Neural cell (in vitro differentiated cells): ENCODE measurements around the gene EPB41L2. TPM values are rescaled to one million over a fixed set of nuclear protein-coding genes. Genes with fewer than 3 reads are reported as not detected.

Experiments used
- H2AFZ ChIP-seq: fragments of 200-600, 300-800 bp; sonication (generic), shearing (Covaris generic); 2 replicates; pipeline ENCODE4 v1.6.0; 2014; ENCODE audit warnings: low read depth, mild to moderate bottlenecking, antibody characterized with exemption, low read length, moderate library complexity
- H3F3A ChIP-seq: fragments of 200-600 bp; shearing (Covaris generic); 2 replicates; pipeline ENCODE4 v1.6.1; 2016; ENCODE audit warnings: mild to moderate bottlenecking, moderate library complexity, mixed read lengths, antibody characterized with exemption, low read length; ENCODE audit not compliant: insufficient read depth, poor library complexity, severe bottlenecking
- H3K27ac ChIP-seq: fragments of 200-600, 300-800 bp; sonication (generic), shearing (Covaris generic); 2 replicates; pipeline ENCODE4 v1.5.1; 2014; ENCODE audit warnings: mild to moderate bottlenecking, low read length, moderate library complexity
- H3K27me3 ChIP-seq: fragments of 300-800, 200-600 bp; sonication (generic), shearing (Covaris generic); 2 replicates; pipeline ENCODE4 v1.6.0; 2014; ENCODE audit warnings: mild to moderate bottlenecking, low read depth, low read length, moderate library complexity; ENCODE audit not compliant: insufficient read depth
- H3K36me3 ChIP-seq: fragments of 300-800, 200-600 bp; sonication (generic), shearing (Covaris generic); 2 replicates; pipeline ENCODE4 v1.5.1; 2014; ENCODE audit warnings: mild to moderate bottlenecking, antibody characterized with exemption, low read length, moderate library complexity; ENCODE audit not compliant: insufficient read depth
- H3K4me2 ChIP-seq: fragments of 300-800, 200-600 bp; sonication (generic), shearing (Covaris generic); 2 replicates; pipeline ENCODE4 v1.6.0; 2014; ENCODE audit warnings: mild to moderate bottlenecking, low read length
- H3K4me3 ChIP-seq: fragments of 300-800, 200-600 bp; sonication (generic), shearing (Covaris generic); 2 replicates; pipeline ENCODE4 v1.5.1; 2014; ENCODE audit warnings: mild to moderate bottlenecking, low read length, moderate library complexity
- H3K79me2 ChIP-seq: fragments of 200-600 bp; shearing (Covaris generic); replicated peaks from 2 replicates; pipeline ENCODE4 v1.6.0; 2014; ENCODE audit warnings: mild to moderate bottlenecking, low read length, moderate library complexity; ENCODE audit not compliant: insufficient read depth
- H3K9ac ChIP-seq: fragments of 300-800, 200-600 bp; sonication (generic), shearing (Covaris generic); 2 replicates; pipeline ENCODE4 v1.6.1; 2016; ENCODE audit warnings: mild to moderate bottlenecking, low read length, mixed read lengths
- H3K9me2 ChIP-seq: fragments of 200-600 bp; shearing (Covaris generic); 2 replicates; pipeline ENCODE4 v1.6.1; 2016; ENCODE audit warnings: mild to moderate bottlenecking, low read length, mixed read lengths; ENCODE audit not compliant: insufficient read depth
- H3K9me3 ChIP-seq: fragments of 200-600, 300-800 bp; sonication (generic), shearing (Covaris generic); 2 replicates; pipeline ENCODE4 v1.6.1; 2016; ENCODE audit warnings: mild to moderate bottlenecking, mixed run types, low read length, moderate library complexity, mixed read lengths
- H4K20me1 ChIP-seq: fragments of 200-600 bp; shearing (Covaris generic); 2 replicates; pipeline ENCODE4 v1.6.1; 2016; ENCODE audit warnings: mild to moderate bottlenecking, mixed run types; ENCODE audit not compliant: insufficient read depth
- CTCF ChIP-seq: fragments of 450-650 bp; IDR thresholded peaks from 2 replicates; pipeline ENCODE4 v1.5.1; 2014; ENCODE audit warnings: antibody characterized with exemption, mild to moderate bottlenecking, moderate library complexity; ENCODE audit not compliant: poor library complexity, severe bottlenecking
- EP300 ChIP-seq: fragments of 450-650 bp; conservative IDR thresholded peaks from 2 replicates; pipeline ENCODE4 v1.6.1; 2014; ENCODE audit warnings: antibody characterized with exemption, mild to moderate bottlenecking, moderate library complexity; ENCODE audit not compliant: poor library complexity, severe bottlenecking
- EZH2 ChIP-seq: fragments of 200-600, 300-800 bp; shearing (Covaris generic), sonication (generic); IDR thresholded peaks from 2 replicates; pipeline ENCODE4 v1.6.1; 2014; ENCODE audit warnings: antibody characterized with exemption, low read length, borderline replicate concordance, mild to moderate bottlenecking; ENCODE audit not compliant: insufficient read depth, poor library complexity, severe bottlenecking
- MXI1 ChIP-seq: fragments of 450-650 bp; conservative IDR thresholded peaks from 2 replicates; pipeline ENCODE4 v1.6.1; 2014; ENCODE audit warnings: antibody characterized with exemption, mild to moderate bottlenecking; ENCODE audit not compliant: poor library complexity, severe bottlenecking
- POLR2AphosphoS5 ChIP-seq: IDR thresholded peaks from 2 replicates; pipeline ENCODE4 v1.6.1; 2012
- RAD21 ChIP-seq: fragments of 450-650 bp; conservative IDR thresholded peaks from 2 replicates; pipeline ENCODE4 v1.6.1; 2014; ENCODE audit warnings: antibody characterized with exemption, mild to moderate bottlenecking, moderate library complexity
- REST ChIP-seq: IDR thresholded peaks from 2 replicates; pipeline ENCODE4 v1.6.1; 2012; ENCODE audit warnings: borderline replicate concordance
- SMC3 ChIP-seq: fragments of 450-650 bp; conservative IDR thresholded peaks from 2 replicates; pipeline ENCODE4 v1.6.1; 2014; ENCODE audit warnings: antibody characterized with exemption, mild to moderate bottlenecking, moderate library complexity; ENCODE audit not compliant: poor library complexity
- TAF1 ChIP-seq: IDR thresholded peaks from 2 replicates; pipeline ENCODE4 v1.6.1; 2012; ENCODE audit warnings: low read depth
- polyA plus RNA-seq: library from polyadenylated mRNA; depleted of rRNA; stranded (reverse); fragments of >200 nt; gene quantifications from 2 replicates; pipeline ENCODE4 v1.2.3, GENCODE V29; 2014

Gene EPB41L2
- polyA plus RNA-seq, 1 donor from 2014 or later, result 13.5 TPM

- Histone ChIP-seq H3K9me2 (no peaks in the 10 kb centered on the region), H3K27me3 (no peaks in the 10 kb centered on the region), H3K36me3 (no peaks in the 10 kb centered on the region), H2AFZ (no peak overlapping the region), H3K27ac (no peak overlapping the region), H4K20me1 (no peaks in the 10 kb centered on the region), H3K4me3 (no peak overlapping the region), H3K9me3 (no peaks in the 10 kb centered on the region), H3F3A (no peaks in the 10 kb centered on the region), H3K79me2 (no peaks in the 10 kb centered on the region), H3K4me2 (no peak overlapping the region), H3K9ac (no peak overlapping the region)
- TF ChIP-seq POLR2AphosphoS5 (no peak), CTCF (no peak), EP300 (no peak), RAD21 (no peak), MXI1 (no peak), TAF1 (no peak), EZH2 (no peak), REST (no peak), SMC3 (no peak)
Measured at GRCh38 chr6:130967502-130968445, 95.3 kb downstream of the EPB41L2 start.

GRCh38 chr6:130966344-130966980, 96.6 kb downstream of the EPB41L2 start:
- Histone ChIP-seq H3K9me2 (no peaks in the 10 kb centered on the region), H3K4me2 (no peak overlapping the region), H4K20me1 (no peaks in the 10 kb centered on the region), H3K79me2 (no peaks in the 10 kb centered on the region), H3K9ac (no peak overlapping the region), H3F3A (no peaks in the 10 kb centered on the region), H3K36me3 (no peaks in the 10 kb centered on the region), H3K4me3 (no peak overlapping the region), H3K9me3 (no peaks in the 10 kb centered on the region), H3K27ac (no peak overlapping the region), H2AFZ (no peak overlapping the region), H3K27me3 (no peaks in the 10 kb centered on the region)
- TF ChIP-seq EP300 (no peak), EZH2 (no peak), RAD21 (no peak), MXI1 (no peak)
